DMS79 treated with DMSO at 0.1 percent for 48 hours (cell line): ENCODE results near the gene LARGE1.

Source experiments
- DNase-seq: peaks from one replicate; lab custom pipeline; 2025; lab: John Stamatoyannopoulos, UW

The LARGE1 gene

DNA sequence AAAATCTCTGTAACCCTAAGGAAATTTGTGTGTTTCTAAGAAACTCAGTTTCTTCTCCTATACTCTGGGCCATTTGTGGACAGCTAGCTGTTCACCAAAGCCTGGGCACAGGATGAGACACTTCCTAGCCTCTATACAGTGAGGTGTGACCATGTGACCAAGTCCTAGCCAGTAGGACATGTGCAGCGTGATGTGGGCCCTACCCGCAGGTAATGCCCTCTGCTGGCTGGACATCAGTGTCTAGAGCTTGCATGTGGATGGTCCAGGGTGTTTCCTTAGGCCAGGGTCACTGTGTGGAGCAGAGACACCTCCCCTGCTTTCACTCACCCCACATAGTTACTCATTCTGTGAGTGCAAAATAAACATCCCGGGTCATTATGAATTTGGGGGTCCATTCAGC is 100.5 kb downstream of the LARGE1 start:
- DNase-seq: no peak

GRCh38 chr22:33817512-33818127 is 102.7 kb downstream of the LARGE1 start:
- no peak for DNase-seq

DNA sequence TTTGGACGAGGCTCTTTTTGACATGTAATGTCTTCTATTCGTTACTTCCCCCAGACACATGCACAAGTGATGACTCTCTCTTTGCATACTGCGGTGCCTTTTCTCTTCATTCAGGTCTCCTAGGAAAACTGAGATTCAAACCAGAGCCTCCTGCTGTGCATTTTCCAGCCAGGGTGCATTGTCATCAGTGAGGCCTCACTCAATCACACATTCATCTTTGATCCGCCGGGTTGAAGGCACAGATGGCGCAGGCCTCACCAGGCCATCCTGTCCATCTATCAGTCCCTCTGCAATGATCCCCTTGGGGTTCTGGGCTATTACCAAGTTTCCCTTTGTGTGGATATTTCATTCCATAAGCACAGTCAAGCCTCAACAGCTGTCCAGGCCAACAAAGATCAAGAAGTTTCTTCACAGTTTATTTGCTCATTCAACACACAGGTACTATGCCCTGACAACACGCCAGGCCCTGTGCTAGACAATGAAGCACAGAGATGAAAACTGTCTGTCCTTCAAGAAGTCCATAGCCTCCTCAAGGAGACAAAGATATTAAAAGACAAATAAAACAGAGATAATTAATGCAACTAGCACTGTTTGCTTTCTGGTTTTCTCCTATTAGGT is 107.8 kb downstream of the LARGE1 start:
- no peak for DNase-seq

- no peak for DNase-seq
Observed at GRCh38 chr22:33811686-33812085, 108.6 kb downstream of the LARGE1 start.

DNA sequence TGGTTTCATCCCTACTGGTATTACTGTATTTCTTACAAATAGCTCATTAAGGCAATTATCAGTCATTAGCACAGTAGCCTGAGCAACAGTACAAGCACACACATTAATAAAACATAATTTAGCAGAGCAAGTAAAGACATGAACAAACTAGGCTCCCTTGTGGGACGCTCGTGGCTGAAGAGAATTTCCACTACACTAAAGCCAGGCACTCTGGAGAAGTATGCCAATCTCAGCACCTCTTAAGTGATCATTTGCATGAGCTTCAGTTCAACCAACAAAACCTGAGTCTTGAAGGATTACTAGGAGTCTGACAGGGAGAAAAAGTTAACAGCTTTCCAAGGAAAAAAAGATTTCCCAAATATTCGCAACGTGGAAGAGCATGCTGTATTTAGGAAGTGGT is 109.1 kb downstream of the LARGE1 start:
- peak; percentile 3 for DNase-seq

DNA sequence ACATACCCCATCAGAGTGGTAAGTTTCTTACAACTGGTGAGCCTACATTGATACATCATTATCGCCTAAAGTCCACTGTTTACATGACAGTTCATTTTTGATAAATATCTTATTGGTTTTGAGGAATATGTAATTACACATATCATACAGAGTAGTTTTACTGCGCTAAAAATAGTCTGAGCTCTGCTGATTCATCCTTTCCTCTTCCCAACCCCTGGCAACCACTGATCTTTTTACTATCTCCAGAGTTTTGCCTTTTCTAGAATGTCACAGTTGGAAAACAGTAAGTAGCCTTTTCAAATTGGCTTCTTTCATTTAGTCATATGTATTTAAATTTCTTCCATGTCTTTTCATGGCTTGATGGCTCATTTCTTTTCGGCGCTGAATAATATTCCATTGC is 112.8 kb downstream of the LARGE1 start:
- no peak for DNase-seq

GRCh38 chr22:33806191-33806590 is 114.1 kb downstream of the LARGE1 start:
- DNase-seq: no peak

DNA sequence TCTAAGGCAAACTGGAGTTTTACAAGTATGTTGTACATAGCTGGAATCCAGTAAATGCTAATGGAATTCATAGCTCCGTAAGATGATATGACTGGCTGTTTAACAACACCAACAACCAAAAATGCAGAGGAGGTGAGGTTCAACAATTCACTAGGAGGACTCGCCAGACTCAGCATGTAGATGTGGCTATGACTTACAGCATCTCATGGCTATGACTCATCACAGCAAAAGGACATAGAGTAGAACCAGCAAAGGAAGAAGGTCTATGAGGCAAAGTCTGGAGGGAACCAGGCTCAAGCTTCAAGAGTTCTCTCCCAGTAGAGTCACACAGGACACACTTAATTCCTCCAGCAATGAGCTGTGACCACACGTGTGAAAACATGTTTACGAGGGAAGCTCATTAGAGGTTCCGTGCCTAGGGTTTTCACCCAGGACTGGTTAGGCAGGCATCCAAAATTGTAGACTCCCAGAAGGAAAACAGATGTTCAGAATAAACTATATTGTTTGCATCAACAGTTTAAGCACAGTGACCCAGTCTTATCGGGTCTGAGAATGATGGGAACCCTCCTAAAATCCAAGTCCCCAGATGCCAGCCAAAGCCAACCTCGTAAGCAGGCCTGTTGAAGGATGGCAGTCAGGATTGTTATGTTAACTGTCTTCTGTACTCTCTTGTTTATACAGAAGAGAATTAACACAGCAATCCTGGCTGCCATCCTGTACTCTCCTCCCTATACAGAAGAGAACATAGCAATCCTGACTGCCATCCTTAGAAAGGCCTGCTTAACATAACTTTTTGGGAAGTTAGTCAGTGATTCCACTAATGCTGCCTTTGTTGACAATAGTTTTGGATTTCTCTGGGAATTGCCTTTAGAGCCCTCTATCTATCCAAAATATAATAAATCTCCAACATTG is 116.6 kb downstream of the LARGE1 start:
- peak; percentile 6 for DNase-seq

- no peak for DNase-seq
Observed at GRCh38 chr22:33798401-33798800, 121.9 kb downstream of the LARGE1 start.

DNA sequence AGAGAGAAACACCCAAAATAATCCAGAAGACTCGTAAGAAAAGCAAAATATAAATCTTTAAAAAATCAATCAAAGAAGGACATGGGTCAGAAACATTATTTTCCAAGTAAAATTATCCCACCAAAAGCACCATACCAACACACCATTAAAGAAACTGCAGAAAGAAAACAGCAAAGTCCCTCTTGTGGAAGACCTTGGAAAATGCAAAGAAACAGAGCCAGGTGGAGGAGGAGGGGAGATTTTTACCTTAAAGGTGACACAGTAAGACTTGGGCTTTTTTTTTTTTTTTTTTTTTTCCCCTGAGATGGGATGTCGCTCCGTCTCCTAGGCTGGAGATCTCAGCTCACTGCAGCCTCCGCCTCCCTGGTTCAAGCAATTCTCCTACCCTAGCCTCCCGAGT is 123.8 kb downstream of the LARGE1 start:
- peak; percentile 6 for DNase-seq

- DNase-seq: no peak
Observed at GRCh38 chr22:33793475-33793874, 126.8 kb downstream of the LARGE1 start.

DNA sequence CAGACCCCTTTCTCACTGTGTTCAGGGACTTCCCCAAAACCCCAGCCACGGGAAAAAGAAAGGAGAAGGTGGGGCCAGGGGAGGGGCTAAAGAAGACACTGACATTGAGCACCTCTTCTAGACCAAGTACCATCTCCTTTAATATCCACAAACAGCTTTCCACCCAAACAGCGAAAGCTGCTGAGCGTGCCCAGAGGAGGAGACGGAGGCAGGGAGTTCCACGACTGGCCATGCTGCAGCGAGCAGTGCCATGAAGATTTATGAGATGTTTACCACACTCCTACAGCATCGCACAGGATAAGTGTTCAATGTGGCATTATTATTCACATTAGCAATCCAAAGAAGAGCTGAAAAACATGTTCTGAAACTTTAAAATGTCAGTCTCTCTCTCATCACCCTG is 127.4 kb downstream of the LARGE1 start:
- no peak for DNase-seq

- no peak for DNase-seq
Observed at GRCh38 chr22:33789690-33790253, 130.5 kb downstream of the LARGE1 start.

- no peak for DNase-seq
Observed at GRCh38 chr22:33788927-33789326, 131.3 kb downstream of the LARGE1 start.

- no peak for DNase-seq
Observed at GRCh38 chr22:33787645-33788456, 132.4 kb downstream of the LARGE1 start.

DNA sequence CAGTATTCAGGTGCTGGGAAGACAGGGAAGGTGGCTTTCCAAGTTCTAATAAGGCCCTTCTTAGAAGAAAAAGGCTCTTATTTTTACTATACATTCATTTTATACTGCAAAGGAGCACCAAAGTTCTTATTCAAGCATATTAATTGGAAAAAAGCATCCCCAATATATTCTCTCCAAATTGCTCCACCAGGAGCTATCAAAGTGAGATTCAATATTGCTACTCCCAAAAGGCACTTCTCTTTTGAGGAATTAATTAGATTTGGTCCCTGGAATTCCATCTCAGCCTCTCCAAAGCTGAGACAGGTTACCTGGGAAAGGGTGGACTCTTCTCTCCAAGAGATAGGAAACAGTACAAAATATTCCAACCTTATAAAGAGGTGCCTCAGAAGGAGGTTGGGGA is 134.1 kb downstream of the LARGE1 start:
- no peak for DNase-seq

DNA sequence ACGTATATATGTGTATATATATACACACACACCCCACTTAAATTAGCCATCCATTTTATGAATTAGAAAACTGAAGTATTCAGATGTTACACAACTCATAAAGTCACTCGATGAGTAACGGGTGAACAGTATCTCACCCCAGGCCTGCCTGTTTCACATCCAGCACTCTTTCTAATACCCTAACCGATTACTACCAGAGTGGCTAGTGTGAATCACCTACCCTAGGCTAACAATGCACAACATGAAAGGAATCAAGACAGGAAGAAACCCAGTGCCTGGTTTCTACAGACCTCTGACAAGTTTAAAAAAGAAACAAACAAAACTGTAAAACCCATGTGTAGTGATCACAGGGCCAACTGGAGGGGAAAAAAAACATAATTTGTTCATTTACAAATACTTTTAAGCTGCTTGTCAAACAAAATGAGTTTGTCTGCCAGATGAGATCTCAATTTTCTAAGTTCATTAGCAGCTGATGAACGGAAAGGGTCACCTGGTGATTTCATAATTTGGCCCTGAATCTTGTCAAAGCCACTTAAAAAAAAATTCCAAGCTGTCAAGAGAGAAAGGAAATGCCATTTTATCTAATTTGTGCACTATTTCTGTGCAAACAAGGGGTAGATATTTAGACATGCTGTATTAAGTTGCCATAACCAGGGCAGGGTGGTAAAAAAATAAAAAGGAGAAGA is 134.8 kb downstream of the LARGE1 start:
- DNase-seq: no peak

GRCh38 chr22:33781411-33781810 is 138.9 kb downstream of the LARGE1 start:
- no peak for DNase-seq

DNA sequence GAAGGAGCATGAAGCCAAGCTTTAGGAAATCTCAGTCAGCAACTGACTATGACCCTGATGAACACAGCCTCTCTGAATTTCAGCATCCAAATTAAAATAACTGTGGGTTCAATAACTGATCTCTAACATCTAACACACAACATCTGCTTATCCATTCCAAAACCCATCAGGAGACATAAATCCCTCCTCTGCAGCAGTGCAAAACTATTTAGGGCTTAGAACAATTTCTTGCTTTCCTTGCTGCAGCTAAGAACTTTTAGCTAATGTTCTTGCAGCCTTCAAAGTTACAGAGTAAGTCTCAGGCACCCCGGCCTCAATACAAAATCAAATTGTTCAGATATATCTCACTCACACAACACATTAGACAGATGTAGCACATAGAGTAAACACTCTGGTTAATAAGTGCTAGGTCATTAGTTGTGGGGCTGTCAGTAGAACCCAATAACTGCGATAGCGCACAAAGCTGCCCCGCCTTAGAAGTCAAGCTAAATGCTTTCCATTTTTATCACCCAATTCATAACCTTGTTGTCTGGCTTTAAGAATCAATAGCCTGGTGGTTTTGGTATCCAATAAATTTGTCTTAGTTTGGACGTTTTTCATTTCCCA is 139.6 kb downstream of the LARGE1 start:
- no peak for DNase-seq

GRCh38 chr22:33779243-33779642 is 141.0 kb downstream of the LARGE1 start:
- DNase-seq: no peak

DNA sequence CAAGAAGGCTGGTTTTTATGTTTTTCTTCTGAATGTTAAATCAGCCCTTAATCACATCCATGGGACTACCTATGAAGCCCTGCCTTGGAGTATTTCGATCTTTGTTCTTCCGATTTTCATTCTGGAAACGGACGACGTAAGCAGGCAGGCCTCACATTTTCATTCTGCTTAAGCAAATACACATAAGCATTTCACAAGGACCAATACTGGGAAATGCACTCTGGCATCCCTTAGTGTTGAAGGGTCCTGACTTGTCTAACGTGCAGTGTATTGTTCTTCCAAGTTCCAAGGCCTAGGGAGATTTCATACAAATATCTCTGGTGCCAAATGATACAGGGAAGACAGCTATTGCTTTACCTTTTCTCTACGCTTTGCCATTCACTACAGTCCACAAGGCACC is 143.8 kb downstream of the LARGE1 start:
- no peak for DNase-seq
